Right lobe of liver (tissue), 6 donors: ENCODE measurements around the gene WDSUB1. TPM values are rescaled to one million over a fixed set of nuclear protein-coding genes. Genes with fewer than 3 reads are reported as not detected.

ENCODE experiments used
- ATAC-seq, 4 donors: fragments of 200-7000 bp; cut with Tn5 transposase; one replicate each; pipeline ENCODE4 v1.9.1; 2020; ENCODE audit warnings: mild to moderate bottlenecking in 4 of 4, moderate library complexity in 4 of 4
- DNase-seq, 3 donors: peaks; one replicate each; pipeline ENCODE4 v3.0.0-alpha.2; 2020
- H3K27ac ChIP-seq, 3 donors: fragments of 200-600 bp; one replicate each; pipeline ENCODE4 v1.8.0; 2022
- H3K27me3 ChIP-seq, 2 donors: fragments of 200-600 bp; one replicate each; pipeline ENCODE4 v1.8.0; 2022
- H3K36me3 ChIP-seq, 4 donors: fragments of 200-600 bp; sonication (generic) in 1 of 4; one replicate each; pipeline versions ENCODE4 v1.5.1 to v1.8.0; 2017 to 2022; ENCODE audit warnings: control low read depth in 1 of 4
- H3K4me1 ChIP-seq, 4 donors: fragments of 200-600 bp; sonication (generic) in 1 of 4; one replicate each; pipeline versions ENCODE4 v1.5.1 to v1.8.0; 2017 to 2022; ENCODE audit warnings: control low read depth in 1 of 4
- H3K4me3 ChIP-seq, 3 donors: fragments of 200-600 bp; one replicate each; pipeline ENCODE4 v1.8.0; 2022
- H3K9me3 ChIP-seq, 4 donors: fragments of 200-600 bp; sonication (generic) in 1 of 4; one replicate each; pipeline versions ENCODE4 v1.5.1 to v1.8.0; 2017 to 2022; ENCODE audit warnings: control low read depth in 1 of 4
- CTCF ChIP-seq, 4 donors: fragments of 200-600 bp in 3 of 4; fragments of 450-650 bp in 1 of 4; IDR thresholded peaks; one replicate each; pipeline versions ENCODE4 v1.5.1 to v1.8.0; 2016 to 2022; ENCODE audit warnings: antibody characterized with exemption in 4 of 4, mild to moderate bottlenecking in 2 of 4
- POLR2A ChIP-seq: fragments of 450-650 bp; IDR thresholded peaks from one replicate; pipeline ENCODE4 v1.6.1; 2017; ENCODE audit warnings: antibody characterized with exemption, mild to moderate bottlenecking
- WGBS: methylation state at CpG from one replicate; pipeline ENCODE4 v1.1.6; 2018; ENCODE audit warnings: low coverage, low lambda C conversion rate; ENCODE audit not compliant: insufficient coverage; ENCODE audit errors: missing lambda C conversion rate; 5-methylcytosine and 5-hydroxymethylcytosine counted together
- intact Hi-C, 2 donors: fragments of 100-400 bp; cut with DNase I; formaldehyde crosslinking; loops; one replicate each; pipeline versions ENCODE4 v1.11.2 to v1.14.1; 2022
- total RNA-seq, 6 experiments: library from RNA; depleted of rRNA in 2 of 6; stranded (reverse); fragments of >200 nt in 2 of 6; fragmentation: NEBNext Ultra II Directional in 3 of 6; extraction: Animal tissue kit (Norgen Biotek cat#: 25700) in 3 of 6; gene quantifications; one replicate each; pipeline versions ENCODE4 v1.1.0 to v1.2.4, GENCODE V29; 2016 to 2023
- donor health status: DM: no; HTN: yes; CAD: no.
- donor health status: DM: no; HTN: no; CAD: no.
- donor health status: DM: no; HTN: no; CAD: no.
- donor health status: DM: no; HTN: yes; CAD: no.
- donor health status: DM: no; HTN: yes; CAD: no.

WDSUB1 gene
- total RNA-seq, 6 experiments from 2014 or later: 2.2 to 4.3 (median 3.2) TPM

- Histone ChIP-seq H3K27me3 (no peaks in the 10 kb centered on the region), H3K4me3 (no peak overlapping the region), H3K27ac (no peak overlapping the region), H3K9me3 (no peaks in the 10 kb centered on the region), H3K36me3 (peaks cover 0 to 23% (median 1%) of the 10 kb centered on the region in 4 donors), H3K4me1 (no peaks in the 10 kb centered on the region)
- TF ChIP-seq CTCF (IDR thresholded peaks at IDR 0.05) (no peak), POLR2A (no peak)
- no peak for ATAC-seq
- intact Hi-C loops: no loop called here
- no peak for DNase-seq
- no CpG with 5 or more reads among the region's 1 CpG for WGBS
Observed at GRCh38 chr2:159200498-159200897, 86.0 kb downstream of the WDSUB1 start.

GRCh38 chr2:159199761-159200465, 86.6 kb downstream of the WDSUB1 start:
- Histone ChIP-seq H3K27ac (no peak overlapping the region), H3K4me1 (no peaks in the 10 kb centered on the region)
- 89% methylated on average over 3 of the region's 4 CpGs for WGBS

GRCh38 chr2:159199236-159199635, 87.3 kb downstream of the WDSUB1 start:
- no peaks in the 10 kb centered on the region for H3K9me3 ChIP-seq
- no peak overlapping the region for H3K27ac ChIP-seq
- no peaks in the 10 kb centered on the region for H3K27me3 ChIP-seq
- H3K36me3 ChIP-seq: peaks cover 0 to 30% (median 1%) of the 10 kb centered on the region in 4 donors
- TF ChIP-seq CTCF (IDR thresholded peaks at IDR 0.05) (no peak), POLR2A (no peak)
- no peaks in the 10 kb centered on the region for H3K4me1 ChIP-seq
- DNase-seq (no peak), ATAC-seq (peak in 1 of 4 donors; percentile 28)
- no peak overlapping the region for H3K4me3 ChIP-seq
- intact Hi-C loops: no loop called here
- WGBS: 95% methylated on average over 5 of the region's 9 CpGs

More at GRCh38 chr2:159199761-159200465, 86.6 kb downstream of the WDSUB1 start:
- TF ChIP-seq CTCF (IDR thresholded peaks at IDR 0.05): no peak
- no peak overlapping the region for H3K4me3 ChIP-seq
- peaks cover 0 to 25% (median 1%) of the 10 kb centered on the region in 4 donors for H3K36me3 ChIP-seq
- intact Hi-C loops: no loop called here
- DNase-seq (no peak), ATAC-seq (no peak)
- H3K27me3 ChIP-seq: no peaks in the 10 kb centered on the region
- H3K9me3 ChIP-seq: no peaks in the 10 kb centered on the region

GRCh38 chr2:159196393-159196925, 90.0 kb downstream of the WDSUB1 start:
- ATAC-seq (no peak), DNase-seq (no peak)
- H3K36me3 ChIP-seq: peaks cover 0 to 31% (median 1%) of the 10 kb centered on the region in 4 donors
- no peaks in the 10 kb centered on the region for H3K4me1 ChIP-seq
- H3K9me3 ChIP-seq: no peaks in the 10 kb centered on the region
- no peak overlapping the region for H3K27ac ChIP-seq
- intact Hi-C loops: no loop called here
- H3K4me3 ChIP-seq: no peak overlapping the region
- TF ChIP-seq POLR2A (no peak), CTCF (IDR thresholded peaks at IDR 0.05) (no peak)
- H3K27me3 ChIP-seq: no peaks in the 10 kb centered on the region
- 97% methylated on average over 6 of the region's 14 CpGs for WGBS
